Dedifferentiated amniotic fluid mesenchymal stem cell (primary cell): ENCODE data around the gene OCEL1.
A peak's percentile ranks its signal among the peaks of the same experiment; 100 is the strongest.

Experiments used
- DNase-seq: peaks from one replicate; pipeline ENCODE4 v3.0.0-alpha.2; 2016; ENCODE audit errors: extremely low spot score

Gene OCEL1

DNA sequence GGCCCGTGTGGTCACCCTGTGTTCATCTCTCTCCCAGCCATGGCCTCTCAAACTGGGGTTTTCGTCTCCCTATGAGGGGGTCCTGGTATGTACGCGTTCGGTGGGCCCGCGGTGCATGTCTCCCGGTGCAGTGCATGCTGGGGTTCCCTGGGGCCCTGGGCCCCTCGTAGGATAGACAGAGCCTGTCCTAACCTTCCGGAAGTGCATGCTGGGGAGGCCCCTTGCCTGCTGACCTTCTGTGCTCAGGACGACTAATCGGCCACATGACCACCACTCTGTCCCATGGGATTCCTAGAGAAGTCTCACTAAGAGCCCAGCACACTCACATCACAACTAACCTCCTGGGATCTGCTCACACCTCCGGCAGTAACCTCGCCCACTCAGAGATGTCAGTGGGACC, 15.7 kb upstream of the OCEL1 start:
- DNase-seq = no peak

DNA sequence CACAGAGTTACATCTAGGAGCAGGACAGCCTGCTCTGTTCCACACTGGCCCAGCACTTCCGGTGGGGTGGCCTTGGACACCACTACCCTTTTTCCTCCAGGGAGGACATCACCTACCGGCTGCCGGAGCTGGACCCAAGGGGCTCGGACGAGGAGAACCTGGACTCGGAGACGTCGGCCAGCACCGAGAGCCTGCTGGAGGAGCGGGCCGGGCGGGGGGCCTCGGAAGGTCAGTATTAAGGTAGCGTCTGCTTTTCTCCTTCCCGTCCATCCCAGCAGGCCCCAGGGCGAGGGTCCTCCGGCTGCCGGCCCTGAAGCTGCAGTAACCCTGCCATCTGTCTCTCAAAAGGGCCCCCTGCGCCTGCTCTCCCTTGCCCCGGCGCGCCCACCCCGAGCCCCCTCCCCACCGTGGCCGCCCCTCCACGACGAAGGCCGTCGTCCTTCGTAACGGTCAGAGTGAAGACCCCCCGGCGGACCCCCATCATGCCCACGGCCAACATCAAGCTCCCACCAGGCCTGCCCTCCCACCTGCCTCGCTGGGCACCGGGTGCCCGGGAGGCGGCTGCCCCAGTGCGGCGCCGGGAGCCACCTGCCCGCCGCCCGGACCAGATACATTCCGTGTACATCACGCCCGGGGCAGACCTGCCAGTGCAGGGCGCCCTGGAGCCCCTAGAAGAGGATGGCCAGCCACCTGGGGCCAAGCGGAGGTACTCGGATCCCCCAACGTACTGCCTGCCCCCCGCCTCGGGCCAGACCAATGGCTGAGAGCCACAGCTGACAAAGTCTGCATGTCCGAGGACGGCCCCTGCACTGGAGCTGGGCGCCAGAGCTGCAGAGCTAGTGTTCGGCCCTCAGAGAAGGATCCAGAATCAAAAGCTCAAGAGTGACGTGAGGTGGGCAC, 14.2 kb upstream of the OCEL1 start:
- no peak for DNase-seq

DNA sequence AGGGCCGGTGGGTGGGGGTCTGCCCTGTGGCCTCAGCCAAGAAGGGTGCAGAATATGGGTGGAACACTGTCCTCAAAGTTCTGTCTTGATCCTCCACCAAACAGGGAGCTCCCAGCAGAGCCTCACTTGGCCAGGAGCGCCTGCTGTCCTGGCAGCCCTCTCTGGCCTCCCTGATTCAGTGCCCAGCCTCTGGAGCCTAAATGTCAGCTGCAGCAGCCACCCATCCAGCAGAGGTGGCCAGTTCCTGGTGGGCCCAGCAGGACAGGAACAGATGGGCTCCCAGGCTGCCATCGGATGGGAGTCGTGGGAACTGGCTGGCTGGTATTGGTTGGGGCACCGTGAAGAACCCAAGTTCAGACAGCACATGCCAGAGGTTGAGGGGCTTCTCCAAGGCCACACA, 12.7 kb upstream of the OCEL1 start:
- no peak for DNase-seq

DNA sequence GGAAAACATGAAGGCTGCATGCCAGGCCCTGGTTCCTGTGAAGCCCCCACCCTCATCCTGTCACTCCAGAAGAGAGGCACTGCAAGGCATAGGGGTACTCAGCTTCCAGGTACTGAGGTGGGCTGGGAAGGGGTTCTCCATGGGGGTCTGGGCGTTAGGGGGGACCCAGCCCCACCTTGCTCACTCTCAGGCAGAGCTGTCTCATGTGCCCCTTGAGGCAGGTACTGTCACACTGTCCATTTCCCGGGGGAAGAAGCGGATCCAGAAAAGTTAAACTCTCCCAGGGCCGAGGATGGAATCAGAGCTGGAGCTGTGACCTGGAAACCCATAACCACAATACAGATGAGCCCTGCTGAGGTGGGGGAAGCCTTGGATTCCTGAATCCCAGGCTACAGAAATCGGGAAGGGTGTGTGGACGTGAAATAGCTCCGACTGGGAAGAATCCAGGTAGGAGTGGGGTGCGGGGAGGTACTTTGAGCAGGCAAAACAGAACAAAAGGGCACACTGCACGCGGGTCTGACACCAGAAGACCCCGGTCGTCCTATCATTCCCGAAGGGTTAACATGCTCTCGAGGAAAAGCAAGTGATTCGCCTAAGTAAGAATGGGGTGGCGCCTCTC, 11.4 kb upstream of the OCEL1 start:
- DNase-seq = no peak

DNA sequence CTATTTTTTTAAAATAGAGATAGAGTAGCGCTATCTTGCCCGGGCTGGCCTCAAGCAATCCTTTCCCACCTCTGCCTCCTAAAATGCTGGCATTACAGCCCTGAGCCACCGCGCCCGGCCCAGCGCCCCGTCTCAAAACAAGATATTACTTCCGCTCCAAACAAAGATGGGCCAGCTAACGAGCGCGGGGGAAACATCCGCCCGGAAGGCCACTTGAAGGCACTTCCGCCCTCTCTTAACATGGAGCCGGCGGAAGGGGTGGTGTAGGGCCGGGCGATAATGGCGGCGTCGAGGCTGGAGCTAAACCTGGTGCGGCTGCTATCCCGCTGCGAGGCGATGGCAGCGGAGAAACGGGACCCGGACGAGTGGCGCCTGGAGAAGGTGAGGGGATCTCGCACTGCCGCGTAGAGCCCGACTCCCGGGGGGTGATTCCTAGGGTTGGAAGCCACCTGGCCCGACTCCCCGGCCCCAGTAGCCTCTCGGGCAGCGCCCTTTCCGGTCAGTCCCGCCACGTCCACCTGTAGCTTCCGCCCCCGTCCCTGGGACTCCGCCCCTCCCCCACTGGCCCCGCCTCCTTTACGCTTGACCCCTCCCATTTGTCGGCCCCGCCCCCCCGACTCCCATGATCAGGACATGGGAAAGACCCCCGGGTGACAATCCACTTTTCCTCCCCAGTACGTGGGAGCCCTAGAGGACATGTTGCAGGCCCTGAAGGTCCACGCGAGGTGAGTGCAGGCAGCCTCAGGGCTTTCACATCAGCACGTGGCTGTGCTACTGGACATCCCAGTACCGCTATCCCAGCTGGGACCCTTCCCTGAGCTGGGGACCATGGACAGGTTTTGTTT, 10.7 kb upstream of the OCEL1 start, which contains the start of gene USE1:
Gene USE1, plus strand, starts transcription at position 231 of the 845 bp plus-strand sequence. Its CDS starts 49 bp downstream, at position 280.
- DNase-seq = peak; percentile 86

DNA sequence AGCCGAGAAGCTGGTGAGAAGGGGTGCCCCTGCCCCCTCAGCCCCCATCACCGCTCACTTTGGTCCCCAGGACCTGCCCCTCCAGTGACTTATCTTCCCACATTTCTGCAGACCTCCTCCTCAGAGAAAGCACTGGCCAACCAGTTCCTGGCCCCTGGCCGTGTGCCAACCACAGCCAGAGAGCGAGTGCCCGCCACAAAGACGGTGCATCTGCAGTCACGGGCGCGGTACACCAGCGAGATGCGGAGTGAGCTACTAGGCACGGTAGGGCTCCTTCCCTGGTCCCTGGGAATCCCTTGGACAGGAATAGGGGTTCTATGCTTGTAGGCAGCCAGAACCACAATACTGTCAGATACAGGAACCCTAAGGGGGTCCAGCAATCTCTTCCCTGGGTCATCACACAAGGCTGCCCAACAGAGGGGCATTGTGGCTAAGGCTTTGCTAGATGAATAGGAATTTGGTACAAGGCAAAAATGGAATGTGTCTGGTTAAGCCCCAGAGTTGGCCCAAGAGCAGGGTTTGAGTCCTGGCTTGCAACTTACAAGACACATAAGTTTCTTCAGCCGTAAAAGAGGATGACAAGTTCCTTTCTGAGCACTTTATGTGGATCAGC, 9.9 kb upstream of the OCEL1 start:
- DNase-seq = no peak

DNA sequence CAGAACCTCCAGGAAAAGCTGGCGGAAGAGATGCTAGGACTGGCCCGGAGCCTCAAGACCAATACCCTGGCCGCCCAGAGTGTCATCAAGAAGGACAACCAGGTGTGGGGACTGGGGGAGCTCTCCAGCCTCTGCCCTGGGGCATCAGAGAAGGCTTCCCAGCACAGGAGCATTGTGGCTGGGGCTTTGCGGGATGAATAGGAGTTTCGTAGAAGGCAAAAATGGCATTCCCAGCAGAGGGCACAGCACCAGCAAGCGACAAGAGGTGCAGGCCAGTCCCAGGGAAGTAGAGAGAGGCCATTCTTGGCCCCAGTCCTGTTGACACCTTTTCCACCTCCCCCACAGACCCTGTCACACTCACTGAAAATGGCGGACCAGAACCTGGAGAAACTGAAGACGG, 6.7 kb upstream of the OCEL1 start:
- no peak for DNase-seq

DNA sequence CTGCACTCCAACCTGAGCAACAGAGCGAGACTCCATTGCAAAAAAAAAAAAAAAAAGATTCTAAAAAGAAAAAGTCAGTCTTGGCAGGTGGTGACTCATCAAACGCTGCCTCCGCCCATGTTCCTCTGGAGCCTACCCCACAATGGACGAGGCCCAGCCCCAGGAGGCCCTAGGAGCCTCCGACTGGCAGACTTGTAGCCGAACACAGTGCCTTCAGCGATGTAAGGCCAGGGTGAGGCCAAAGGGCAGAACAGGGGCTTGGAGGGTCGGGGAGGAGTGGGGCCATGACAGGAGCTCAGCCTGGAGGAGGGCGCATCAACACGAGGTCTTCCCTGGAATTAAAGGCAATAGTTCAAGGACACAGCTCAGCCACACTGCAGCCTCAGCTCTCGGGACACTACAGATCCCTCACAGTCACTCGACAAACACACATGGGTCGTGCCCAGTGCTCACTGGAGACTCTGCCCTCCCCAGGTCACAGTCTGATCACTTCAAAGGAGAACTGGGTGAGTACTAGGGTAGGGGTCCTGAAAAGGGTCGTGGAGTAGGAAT, 5.7 kb upstream of the OCEL1 start:
- DNase-seq = peak; percentile 36

DNA sequence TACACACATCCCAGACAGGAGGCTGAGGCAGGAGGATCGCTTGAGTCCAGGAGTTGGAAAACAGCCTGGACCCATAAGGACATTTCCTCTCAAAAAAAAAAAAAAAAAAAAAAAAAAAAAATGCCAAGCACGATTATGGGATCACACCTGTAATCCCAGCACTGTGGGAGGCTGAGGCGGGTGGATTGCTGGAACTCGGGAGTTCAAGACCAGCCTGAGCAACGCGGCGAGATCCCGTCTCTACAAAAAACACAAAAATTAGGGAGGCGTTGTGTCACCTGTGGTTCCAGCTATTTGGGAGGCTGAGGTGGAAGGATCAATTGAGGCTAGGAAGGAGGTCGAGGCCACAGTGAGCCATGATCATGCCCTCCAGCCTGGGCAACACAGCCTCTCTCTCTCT, 973 bp upstream of the OCEL1 start:
- DNase-seq = no peak

DNA sequence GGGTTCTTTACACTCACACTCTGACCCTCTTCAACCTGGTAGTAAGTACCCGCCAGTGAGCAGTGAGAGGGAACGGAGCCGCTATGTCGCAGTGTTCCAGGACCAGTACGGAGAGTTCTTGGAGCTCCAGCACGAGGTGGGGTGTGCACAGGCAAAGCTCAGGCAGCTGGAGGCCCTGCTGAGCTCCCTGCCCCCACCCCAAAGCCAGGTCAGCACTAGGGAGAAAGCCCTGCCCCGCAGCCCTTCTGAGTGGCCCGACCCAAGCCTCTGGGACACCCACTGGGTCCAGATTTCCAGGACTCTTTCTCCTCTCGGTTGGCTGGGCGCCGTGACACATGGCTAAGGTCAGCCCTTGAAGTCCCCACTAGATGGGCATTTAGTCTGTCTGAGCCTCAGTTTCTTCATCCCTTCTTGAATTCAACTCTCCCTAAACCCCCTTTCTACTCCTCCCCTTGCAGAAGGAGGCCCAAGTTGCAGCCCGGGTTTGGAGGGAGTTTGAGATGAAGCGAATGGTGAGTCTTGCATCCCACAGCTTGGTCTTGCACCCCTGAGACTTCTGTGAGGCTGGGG, 1.9 kb downstream of the OCEL1 start:
- no peak for DNase-seq

DNA sequence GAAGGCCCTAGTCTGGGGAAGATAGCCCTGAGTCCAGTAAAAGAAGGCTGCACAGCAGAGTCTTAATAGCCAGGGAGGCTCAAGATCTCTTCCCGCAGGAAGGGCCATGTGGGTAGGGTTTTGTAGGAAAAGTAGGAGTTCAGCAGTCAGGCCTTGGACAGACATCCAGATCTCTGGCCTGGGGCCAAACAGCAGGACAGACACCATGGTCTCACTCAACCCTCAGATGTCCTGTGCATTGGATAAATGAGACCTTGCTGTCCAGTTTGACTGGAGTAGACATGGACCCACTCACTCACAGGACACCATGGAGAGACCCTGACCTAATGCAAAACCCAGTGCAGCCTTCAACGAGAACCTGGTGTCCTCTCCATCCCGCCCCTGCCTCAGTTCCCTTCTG, 3.9 kb downstream of the OCEL1 start:
- DNase-seq = no peak

DNA sequence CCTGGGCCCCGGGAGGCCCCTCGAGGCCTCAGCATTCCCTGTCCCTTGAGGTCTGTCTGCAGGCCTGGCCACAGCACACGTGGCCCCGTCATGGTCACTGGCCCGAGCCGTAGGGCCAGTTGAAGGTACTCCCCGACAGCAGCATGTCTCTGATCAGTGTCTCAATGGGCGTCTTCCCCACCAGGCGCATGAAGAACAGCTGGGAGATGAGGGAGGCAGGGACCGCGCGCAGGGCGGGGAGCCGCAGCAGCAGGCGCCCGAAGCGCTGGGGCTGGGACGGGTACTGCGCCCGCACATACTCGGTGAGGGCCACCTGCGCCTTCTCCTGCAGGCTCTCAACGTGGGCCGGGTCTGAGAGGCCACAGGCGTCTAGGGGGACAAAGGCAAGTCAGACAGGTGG, 6.2 kb downstream of the OCEL1 start:
- no peak for DNase-seq

DNA sequence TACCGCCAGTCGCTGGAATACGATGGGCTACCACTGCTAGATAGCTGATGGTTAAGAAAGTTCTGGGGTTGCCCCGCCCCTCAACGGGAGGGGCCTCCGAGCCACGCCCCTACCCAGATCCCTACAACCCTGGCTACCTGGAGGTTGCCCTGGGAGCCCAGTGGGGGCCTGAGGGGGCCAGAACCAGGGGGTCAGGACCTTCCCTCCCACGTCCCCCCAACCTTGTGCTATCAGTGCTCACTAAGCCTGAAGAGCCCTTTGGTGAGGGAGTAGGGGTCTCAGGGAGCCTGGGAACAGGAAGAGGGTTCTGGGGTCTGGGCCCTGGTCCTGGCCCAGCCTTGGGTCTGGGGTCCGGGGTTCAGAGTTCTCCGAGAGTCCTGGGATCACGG, 8.9 kb downstream of the OCEL1 start:
- DNase-seq = no peak

DNA sequence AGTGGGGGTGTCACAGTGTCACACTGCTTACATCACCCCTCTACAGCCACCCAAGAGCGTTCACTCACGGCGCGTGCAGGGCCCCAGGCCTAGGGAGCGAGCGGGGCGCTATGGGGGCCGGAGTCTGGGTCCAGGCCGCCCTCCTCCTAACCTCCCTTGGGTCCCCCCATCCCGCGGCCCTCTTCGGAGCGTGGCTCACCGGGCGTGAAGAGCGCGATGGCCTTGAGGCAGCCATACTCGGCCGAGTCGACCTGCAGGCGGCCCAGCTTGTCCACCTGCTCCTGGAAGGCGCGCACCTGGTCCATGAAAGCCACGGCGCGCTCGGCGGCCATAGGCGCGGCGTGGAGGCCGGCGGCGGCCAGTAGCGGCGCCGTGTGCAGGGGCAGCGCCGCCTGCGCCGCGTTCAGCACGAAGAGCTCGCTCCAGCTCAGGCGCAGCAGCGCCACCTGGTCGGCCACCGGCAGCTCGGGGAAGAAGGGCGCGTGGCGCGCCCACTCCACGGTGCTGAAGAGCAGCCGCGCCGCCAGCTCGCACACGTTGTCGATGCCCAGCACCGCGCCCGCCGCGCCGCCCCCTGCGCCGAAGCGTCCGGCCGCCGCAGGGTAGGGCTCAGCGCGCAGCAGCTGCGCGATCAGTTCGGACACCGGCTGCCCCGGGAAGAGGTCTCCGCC, 9.4 kb downstream of the OCEL1 start:
- DNase-seq = peak; percentile 20

DNA sequence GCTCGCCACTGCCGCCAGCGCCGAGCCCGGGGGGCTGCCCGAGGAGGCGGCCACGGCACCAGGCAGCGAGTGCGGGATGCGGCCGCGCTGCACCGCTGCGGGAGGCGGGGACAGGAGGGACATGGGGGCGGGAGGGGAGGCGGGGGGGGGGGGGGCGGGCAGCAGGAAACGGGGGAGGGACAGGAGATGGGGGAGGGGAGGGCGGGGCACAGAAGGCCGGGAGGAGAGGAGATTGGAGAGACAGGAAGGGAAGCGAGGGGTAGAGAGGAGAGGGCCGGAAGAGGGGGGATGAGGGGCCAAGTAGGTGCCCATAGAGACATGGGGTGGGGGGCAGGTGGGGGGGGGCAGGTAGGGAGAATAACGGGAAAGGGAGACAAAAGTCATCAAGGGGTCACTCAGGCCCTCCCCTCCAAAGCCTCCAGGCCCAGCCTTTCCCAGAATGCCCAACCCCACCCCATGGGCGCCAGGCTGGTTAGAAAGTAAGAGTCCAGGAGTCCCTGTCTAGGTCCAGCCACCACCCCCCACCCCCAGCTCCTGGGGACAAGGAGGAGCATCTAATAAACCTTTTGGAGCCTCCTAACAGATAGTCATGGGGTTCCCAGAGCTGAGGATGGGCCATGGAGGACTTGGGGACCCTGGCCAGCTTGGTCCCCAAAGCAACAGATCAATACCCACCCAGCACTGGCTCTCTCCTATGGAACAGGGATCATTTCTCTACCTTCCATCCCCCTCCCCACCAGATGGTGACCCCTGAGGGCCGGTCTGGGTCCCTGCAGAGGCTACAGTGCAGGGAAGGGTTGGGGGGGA, 10.1 kb downstream of the OCEL1 start:
- no peak for DNase-seq

DNA sequence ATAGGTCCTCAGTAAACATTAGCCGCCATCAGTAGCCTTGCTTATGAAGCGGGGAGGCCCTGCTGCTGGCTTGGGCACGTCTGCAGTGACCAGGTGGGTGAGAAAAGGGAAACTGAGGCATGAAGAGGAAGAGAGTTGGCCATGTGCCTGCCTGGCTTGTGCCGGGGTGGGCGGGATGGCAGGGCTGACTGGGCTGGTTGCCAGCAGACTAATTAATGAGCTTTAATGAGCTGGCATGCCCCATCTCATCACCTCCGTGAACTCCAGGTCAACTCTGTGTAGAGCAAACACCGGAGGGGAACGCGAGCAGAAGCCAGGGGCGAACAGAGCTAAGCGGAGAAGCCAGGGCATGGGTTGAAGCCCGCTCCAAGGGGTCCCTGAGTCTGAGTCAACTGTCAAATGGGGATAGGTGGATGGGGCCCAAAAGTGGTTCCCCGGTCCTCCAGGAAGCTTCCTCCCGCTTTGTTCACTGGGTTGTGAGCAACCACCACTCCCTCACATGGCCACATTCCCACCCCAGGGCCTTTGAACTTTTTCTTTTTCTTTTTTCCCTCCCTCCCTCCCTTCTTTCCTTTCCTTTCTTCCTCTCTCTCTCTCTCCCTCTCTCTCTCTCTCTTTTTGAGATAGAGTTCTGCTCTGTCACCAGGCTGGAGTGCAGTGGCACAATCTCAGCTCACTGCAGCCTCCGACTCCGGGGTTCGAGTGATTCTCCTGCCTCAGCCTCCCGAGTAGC, 11.0 kb downstream of the OCEL1 start:
- DNase-seq = no peak

DNA sequence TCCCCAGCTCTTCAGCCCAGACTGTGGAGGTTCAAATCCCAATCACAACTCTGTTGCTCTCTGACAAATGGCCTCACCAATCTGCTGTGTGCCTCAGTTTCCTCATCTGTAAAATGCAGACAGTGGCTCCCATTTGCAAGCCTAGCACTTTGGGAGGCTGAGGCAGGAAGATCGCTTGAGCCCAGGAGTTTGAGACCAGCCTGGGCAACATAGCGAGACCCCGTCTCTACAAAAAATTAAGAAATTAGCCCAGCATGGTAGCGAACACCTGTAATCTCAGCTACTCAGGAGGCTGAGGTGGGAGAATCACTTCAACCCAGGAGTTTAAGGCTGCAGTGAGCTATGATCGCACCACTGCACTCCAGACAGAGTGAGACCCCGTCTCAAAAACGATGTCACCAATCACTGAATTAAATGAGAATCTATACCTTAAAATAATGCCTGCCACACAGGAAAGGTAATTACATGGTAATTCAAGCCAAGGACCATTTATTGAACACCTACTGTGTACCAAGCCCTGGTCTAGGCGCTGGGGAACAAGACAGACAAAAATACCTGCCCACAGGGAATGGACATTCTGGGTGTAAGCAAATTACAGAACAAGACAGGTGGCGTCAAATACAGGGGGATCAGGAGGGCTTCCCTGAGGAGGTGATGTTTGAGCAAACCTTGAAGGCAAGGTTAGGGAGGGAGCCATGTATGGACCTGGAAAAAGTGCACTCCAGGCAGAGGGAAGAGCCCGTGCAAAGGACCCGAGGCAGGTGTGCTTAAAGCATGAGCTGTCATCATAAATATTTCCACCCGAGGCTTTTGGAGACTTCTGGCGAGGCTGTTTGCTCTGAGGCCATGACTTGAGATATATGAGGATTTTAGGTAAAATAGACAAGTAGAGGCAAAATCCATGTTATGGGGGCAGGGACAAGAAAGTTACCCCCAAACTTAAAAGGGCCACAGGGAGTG, 12.0 kb downstream of the OCEL1 start:
- no peak for DNase-seq
